ENCODE data around the gene TBC1D5. TPM values are rescaled to one million over a fixed set of nuclear protein-coding genes. Genes with fewer than 3 reads are reported as not detected.
"Not testable (repeated sequence)": the region's sequence is repeated elsewhere in the genome, so short reads cannot be mapped to it uniquely, and the experiment has no call there.

Gene TBC1D5
- total RNA-seq, 1 experiment from 2014 or later, result 30.4 TPM

- in situ Hi-C loops (cut with HindIII; ENCODE audit: low pct_unique_long_range_greater_than_20kb, low sequenced_read_pairs) (no loop called here), intact Hi-C loops (cut with micrococcal nuclease; ENCODE audit: unreplicated experiment) (no loop called here)
- ChIA-PET POLR2A (no interaction called here), CTCF (no interaction called here)
- no peak overlapping the region for H3K27ac ChIP-seq (ENCODE audit: low read length)
- TF ChIP-seq TCF7L2 (IDR thresholded peaks at IDR 0.05; ENCODE audit: low read depth, low read length), result no peak
- no peak for TF ChIP-seq POLR2AphosphoS5 (IDR thresholded peaks at IDR 0.05; ENCODE audit: low read depth, low read length)
- TF ChIP-seq, protein P1, sequence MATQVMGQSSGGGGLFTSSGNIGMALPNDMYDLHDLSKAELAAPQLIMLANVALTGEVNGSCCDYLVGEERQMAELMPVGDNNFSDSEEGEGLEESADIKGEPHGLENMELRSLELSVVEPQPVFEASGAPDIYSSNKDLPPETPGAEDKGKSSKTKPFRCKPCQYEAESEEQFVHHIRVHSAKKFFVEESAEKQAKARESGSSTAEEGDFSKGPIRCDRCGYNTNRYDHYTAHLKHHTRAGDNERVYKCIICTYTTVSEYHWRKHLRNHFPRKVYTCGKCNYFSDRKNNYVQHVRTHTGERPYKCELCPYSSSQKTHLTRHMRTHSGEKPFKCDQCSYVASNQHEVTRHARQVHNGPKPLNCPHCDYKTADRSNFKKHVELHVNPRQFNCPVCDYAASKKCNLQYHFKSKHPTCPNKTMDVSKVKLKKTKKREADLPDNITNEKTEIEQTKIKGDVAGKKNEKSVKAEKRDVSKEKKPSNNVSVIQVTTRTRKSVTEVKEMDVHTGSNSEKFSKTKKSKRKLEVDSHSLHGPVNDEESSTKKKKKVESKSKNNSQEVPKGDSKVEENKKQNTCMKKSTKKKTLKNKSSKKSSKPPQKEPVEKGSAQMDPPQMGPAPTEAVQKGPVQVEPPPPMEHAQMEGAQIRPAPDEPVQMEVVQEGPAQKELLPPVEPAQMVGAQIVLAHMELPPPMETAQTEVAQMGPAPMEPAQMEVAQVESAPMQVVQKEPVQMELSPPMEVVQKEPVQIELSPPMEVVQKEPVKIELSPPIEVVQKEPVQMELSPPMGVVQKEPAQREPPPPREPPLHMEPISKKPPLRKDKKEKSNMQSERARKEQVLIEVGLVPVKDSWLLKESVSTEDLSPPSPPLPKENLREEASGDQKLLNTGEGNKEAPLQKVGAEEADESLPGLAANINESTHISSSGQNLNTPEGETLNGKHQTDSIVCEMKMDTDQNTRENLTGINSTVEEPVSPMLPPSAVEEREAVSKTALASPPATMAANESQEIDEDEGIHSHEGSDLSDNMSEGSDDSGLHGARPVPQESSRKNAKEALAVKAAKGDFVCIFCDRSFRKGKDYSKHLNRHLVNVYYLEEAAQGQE (IDR thresholded peaks at IDR 0.05; ENCODE audit: insufficient read depth in 1 of 2, low read depth in 2 of 2, low read length in 1 of 2), result no peak
- no peak for TF ChIP-seq SIN3A (IDR thresholded peaks at IDR 0.05; ENCODE audit: borderline replicate concordance, insufficient read depth, low read depth, low read length)
- TF ChIP-seq, protein P2, sequence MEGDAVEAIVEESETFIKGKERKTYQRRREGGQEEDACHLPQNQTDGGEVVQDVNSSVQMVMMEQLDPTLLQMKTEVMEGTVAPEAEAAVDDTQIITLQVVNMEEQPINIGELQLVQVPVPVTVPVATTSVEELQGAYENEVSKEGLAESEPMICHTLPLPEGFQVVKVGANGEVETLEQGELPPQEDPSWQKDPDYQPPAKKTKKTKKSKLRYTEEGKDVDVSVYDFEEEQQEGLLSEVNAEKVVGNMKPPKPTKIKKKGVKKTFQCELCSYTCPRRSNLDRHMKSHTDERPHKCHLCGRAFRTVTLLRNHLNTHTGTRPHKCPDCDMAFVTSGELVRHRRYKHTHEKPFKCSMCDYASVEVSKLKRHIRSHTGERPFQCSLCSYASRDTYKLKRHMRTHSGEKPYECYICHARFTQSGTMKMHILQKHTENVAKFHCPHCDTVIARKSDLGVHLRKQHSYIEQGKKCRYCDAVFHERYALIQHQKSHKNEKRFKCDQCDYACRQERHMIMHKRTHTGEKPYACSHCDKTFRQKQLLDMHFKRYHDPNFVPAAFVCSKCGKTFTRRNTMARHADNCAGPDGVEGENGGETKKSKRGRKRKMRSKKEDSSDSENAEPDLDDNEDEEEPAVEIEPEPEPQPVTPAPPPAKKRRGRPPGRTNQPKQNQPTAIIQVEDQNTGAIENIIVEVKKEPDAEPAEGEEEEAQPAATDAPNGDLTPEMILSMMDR (IDR thresholded peaks at IDR 0.05), result no peak
- no peak overlapping the region for H3K4me3 ChIP-seq (ENCODE audit: low read depth in 2 of 2, low read length in 2 of 2)
- H3K4me1 ChIP-seq (ENCODE audit: control insufficient read depth, insufficient read depth, low read length), result no peaks in the 10 kb centered on the region
- BruUV-seq (replicated peaks), result no TSS peak
- DNase-seq (ENCODE audit: low read depth, low spot score), result no peak
- H3K27me3 ChIP-seq (ENCODE audit: control insufficient read depth, insufficient read depth, low read length), result no peaks in the 10 kb centered on the region
- H3K36me3 ChIP-seq (ENCODE audit: control insufficient read depth, insufficient read depth, low read length), result no peaks in the 10 kb centered on the region
- no peaks in the 10 kb centered on the region for H3K9me3 ChIP-seq (ENCODE audit: control insufficient read depth, insufficient read depth, low read depth, low read length)
- ATAC-seq, result no peak
Measured at GRCh38 chr3:17535274-17535673, 207.2 kb downstream of the TBC1D5 start.

DNA sequence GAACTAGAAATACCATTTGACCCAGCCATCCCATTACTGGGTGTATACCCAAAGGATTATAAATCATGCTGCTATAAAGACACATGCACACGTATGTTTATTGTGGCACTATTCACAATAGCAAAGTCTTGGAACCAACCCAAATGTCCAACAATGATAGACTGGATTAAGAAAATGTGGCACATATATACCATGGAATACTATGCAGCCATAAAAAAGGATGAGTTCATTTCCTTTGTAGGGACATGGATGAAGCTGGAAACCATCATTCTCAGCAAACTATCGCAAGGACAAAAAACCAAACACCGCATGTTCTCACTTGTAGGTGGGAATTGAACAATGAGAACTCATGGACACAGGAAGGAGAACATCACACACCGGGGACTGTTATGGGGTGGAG lies 210.0 kb downstream of the TBC1D5 start:
- H3K36me3 ChIP-seq (ENCODE audit: control insufficient read depth, insufficient read depth, low read length); POLR2A ChIA-PET; ATAC-seq; BruUV-seq (replicated peaks); H3K4me3 ChIP-seq (ENCODE audit: low read depth in 2 of 2, low read length in 2 of 2); intact Hi-C loops (cut with micrococcal nuclease; ENCODE audit: unreplicated experiment); DNase-seq (ENCODE audit: low read depth, low spot score); CTCF ChIA-PET; in situ Hi-C loops (cut with HindIII; ENCODE audit: low pct_unique_long_range_greater_than_20kb, low sequenced_read_pairs); H3K27me3 ChIP-seq (ENCODE audit: control insufficient read depth, insufficient read depth, low read length); H3K4me1 ChIP-seq (ENCODE audit: control insufficient read depth, insufficient read depth, low read length); H3K9me3 ChIP-seq (ENCODE audit: control insufficient read depth, insufficient read depth, low read depth, low read length); H3K27ac ChIP-seq (ENCODE audit: low read length): not testable (repeated sequence)

GRCh38 chr3:17529677-17530076 lies 212.8 kb downstream of the TBC1D5 start:
- intact Hi-C loops (cut with micrococcal nuclease; ENCODE audit: unreplicated experiment) (no loop called here), in situ Hi-C loops (cut with HindIII; ENCODE audit: low pct_unique_long_range_greater_than_20kb, low sequenced_read_pairs) (no loop called here)
- ATAC-seq, result no peak
- H3K36me3 ChIP-seq (ENCODE audit: control insufficient read depth, insufficient read depth, low read length), result no peaks in the 10 kb centered on the region
- no peak overlapping the region for H3K4me3 ChIP-seq (ENCODE audit: low read depth in 2 of 2, low read length in 2 of 2)
- POLR2A ChIA-PET, result no interaction called here
- no peak overlapping the region for H3K27ac ChIP-seq (ENCODE audit: low read length)
- H3K9me3 ChIP-seq (ENCODE audit: control insufficient read depth, insufficient read depth, low read depth, low read length), result no peaks in the 10 kb centered on the region
- H3K27me3 ChIP-seq (ENCODE audit: control insufficient read depth, insufficient read depth, low read length), result no peaks in the 10 kb centered on the region
- no peak for DNase-seq (ENCODE audit: low read depth, low spot score)
- no peak for TF ChIP-seq POLR2AphosphoS5 (IDR thresholded peaks at IDR 0.05; ENCODE audit: low read depth, low read length)
- no TSS peak for BruUV-seq (replicated peaks)
- CTCF ChIA-PET, result no interaction called here
- H3K4me1 ChIP-seq (ENCODE audit: control insufficient read depth, insufficient read depth, low read length), result no peaks in the 10 kb centered on the region

Data from Panc1 (cell line).